Mesenchymal stem cell (in vitro differentiated cells and primary cell): ENCODE measurements around the gene STON2.

Experiments used
- DNase-seq: peaks from one replicate; pipeline ENCODE4 v3.0.0-alpha.2; 2013
- H2AFZ ChIP-seq: one replicate; pipeline ENCODE4 v1.6.1; 2013; ENCODE audit warnings: low read depth, mild to moderate bottlenecking, control low read depth, inconsistent platforms, low read length, moderate library complexity
- H2AK5ac ChIP-seq: 2 replicates; pipeline ENCODE4 v1.6.1; 2013; ENCODE audit warnings: low read length, moderate library complexity, mild to moderate bottlenecking, inconsistent platforms; ENCODE audit not compliant: severe bottlenecking
- H2BK120ac ChIP-seq: one replicate; pipeline ENCODE4 v1.6.1; 2013; ENCODE audit warnings: low read depth, mild to moderate bottlenecking, inconsistent platforms, low read length, moderate library complexity
- H2BK12ac ChIP-seq, 2 experiments: one replicate each; pipeline ENCODE4 v1.6.1; 2013; ENCODE audit warnings: inconsistent platforms in 2 of 2, low read length in 2 of 2, mild to moderate bottlenecking in 2 of 2, moderate library complexity in 2 of 2, control low read depth in 1 of 2
- H2BK15ac ChIP-seq: one replicate; pipeline ENCODE4 v1.6.1; 2013; ENCODE audit warnings: mild to moderate bottlenecking, low read depth, inconsistent platforms; ENCODE audit not compliant: poor library complexity, severe bottlenecking
- H2BK5ac ChIP-seq: 2 replicates; pipeline ENCODE4 v1.6.1; 2013; ENCODE audit warnings: low read depth, mild to moderate bottlenecking, low read length, control low read depth, inconsistent platforms; ENCODE audit not compliant: poor library complexity, severe bottlenecking
- H3K14ac ChIP-seq, 2 experiments: one replicate each; pipeline ENCODE4 v1.6.1; 2013; ENCODE audit warnings: inconsistent platforms in 2 of 2, low read length in 2 of 2, control low read depth in 1 of 2, mild to moderate bottlenecking in 1 of 2, moderate library complexity in 1 of 2
- H3K18ac ChIP-seq, 2 experiments: one replicate each; pipeline ENCODE4 v1.6.1; 2013; ENCODE audit warnings: inconsistent platforms in 2 of 2, low read length in 2 of 2, control low read depth in 1 of 2, low read depth in 1 of 2, mild to moderate bottlenecking in 1 of 2
- H3K23ac ChIP-seq, 2 experiments: one replicate each; pipeline ENCODE4 v1.6.1; 2013; ENCODE audit warnings: inconsistent platforms in 2 of 2, low read length in 2 of 2, mild to moderate bottlenecking in 2 of 2, moderate library complexity in 2 of 2, control low read depth in 1 of 2
- H3K27ac ChIP-seq: 2 replicates; pipeline ENCODE4 v1.5.1; 2013; ENCODE audit warnings: mild to moderate bottlenecking, moderate library complexity, low read length, control low read depth, inconsistent platforms; ENCODE audit not compliant: poor library complexity, severe bottlenecking
- H3K27me3 ChIP-seq, 2 experiments: 2 replicates each; pipeline versions ENCODE4 v1.6.1 to v1.7.0; 2013; ENCODE audit warnings: low read length in 2 of 2, mild to moderate bottlenecking in 2 of 2, moderate library complexity in 2 of 2, control low read depth in 1 of 2, inconsistent platforms in 1 of 2; ENCODE audit not compliant: control insufficient read depth in 1 of 2, insufficient read depth in 1 of 2
- H3K36me3 ChIP-seq, 2 experiments: 2 replicates each; pipeline versions ENCODE4 v1.6.1 to v1.7.0; 2013; ENCODE audit warnings: low read length in 2 of 2, control low read depth in 1 of 2, inconsistent platforms in 1 of 2, low read depth in 1 of 2, mild to moderate bottlenecking in 1 of 2; ENCODE audit not compliant: insufficient read depth in 2 of 2, control insufficient read depth in 1 of 2
- H3K4ac ChIP-seq, 2 experiments: one replicate each; pipeline ENCODE4 v1.6.1; 2013; ENCODE audit warnings: inconsistent platforms in 2 of 2, low read length in 2 of 2, mild to moderate bottlenecking in 2 of 2, moderate library complexity in 2 of 2, control low read depth in 1 of 2, low read depth in 1 of 2
- H3K4me1 ChIP-seq: 2 replicates; pipeline ENCODE4 v1.6.1; 2013; ENCODE audit warnings: low read depth, low read length, control low read depth; ENCODE audit not compliant: control insufficient read depth, insufficient read depth
- H3K4me2 ChIP-seq: 2 replicates; pipeline ENCODE4 v1.6.1; 2013; ENCODE audit warnings: low read length, mild to moderate bottlenecking, inconsistent platforms; ENCODE audit not compliant: poor library complexity, severe bottlenecking
- H3K4me3 ChIP-seq, 2 experiments: 2 replicates each; pipeline versions ENCODE4 v1.5.1 to v1.7.0; 2013; ENCODE audit warnings: low read length in 2 of 2, mild to moderate bottlenecking in 2 of 2, control low read depth in 1 of 2, low read depth in 1 of 2; ENCODE audit not compliant: insufficient read depth in 1 of 2
- H3K79me1 ChIP-seq: replicated peaks from 2 replicates; pipeline ENCODE4 v1.6.1; 2013; ENCODE audit warnings: mild to moderate bottlenecking, control low read depth, low read length, inconsistent platforms; ENCODE audit not compliant: poor library complexity, severe bottlenecking
- H3K9ac ChIP-seq: 2 replicates; pipeline ENCODE4 v1.7.0; 2013; ENCODE audit warnings: mild to moderate bottlenecking, low read length, moderate library complexity
- H3K9me3 ChIP-seq: 2 replicates; pipeline ENCODE4 v1.7.0; 2013; ENCODE audit warnings: mild to moderate bottlenecking, low read length; ENCODE audit not compliant: control insufficient read depth
- H4K8ac ChIP-seq: one replicate; pipeline ENCODE4 v1.6.1; 2013; ENCODE audit warnings: inconsistent platforms, mild to moderate bottlenecking, low read length, moderate library complexity
- H4K91ac ChIP-seq: one replicate; pipeline ENCODE4 v1.6.1; 2013; ENCODE audit warnings: mild to moderate bottlenecking, low read length, inconsistent platforms
- WGBS: methylation state at CpG from one replicate; pipeline ENCODE4 v1.1.7; 2013; ENCODE audit warnings: mixed read lengths; 5-methylcytosine and 5-hydroxymethylcytosine counted together

Gene STON2

DNA sequence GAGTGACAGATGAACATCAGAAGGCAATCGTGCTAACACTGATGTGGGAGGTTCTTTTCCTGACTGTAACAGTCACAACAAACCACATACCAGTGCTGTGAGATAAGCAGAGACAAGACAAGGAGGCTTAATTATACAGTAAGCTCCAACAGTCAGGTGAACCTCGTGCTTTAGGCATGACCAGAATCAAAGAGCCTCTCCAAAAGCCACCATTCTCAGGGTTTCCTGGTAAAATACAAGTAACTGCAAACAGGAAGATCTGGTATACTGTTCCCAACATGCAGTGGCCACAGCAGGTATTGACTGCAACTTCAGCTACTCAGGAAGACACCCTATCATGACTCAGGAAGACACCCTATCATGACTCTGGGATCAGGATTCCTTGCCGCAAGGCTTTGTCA, 132.1 kb downstream of the STON2 start:
- H4K91ac ChIP-seq = no peak overlapping the region
- H2BK120ac ChIP-seq = no peak overlapping the region
- H3K4ac ChIP-seq = no peak overlapping the region
- DNase-seq = peak; percentile 3
- no peaks in the 10 kb centered on the region for H3K79me1 ChIP-seq
- no peak overlapping the region for H2BK12ac ChIP-seq
- H4K8ac ChIP-seq = no peak overlapping the region
- H3K4me3 ChIP-seq = no peak overlapping the region
- H3K9ac ChIP-seq = no peak overlapping the region
- peaks cover 0 to 22% of the 10 kb centered on the region in 2 experiments for H3K36me3 ChIP-seq
- no peak overlapping the region for H2AK5ac ChIP-seq
- no peak overlapping the region for H2AFZ ChIP-seq
- H3K4me1 ChIP-seq = peaks cover 2% of the 10 kb centered on the region
- no peak overlapping the region for H3K27ac ChIP-seq
- no peak overlapping the region for H3K23ac ChIP-seq
- no peak overlapping the region for H3K4me2 ChIP-seq
- H2BK5ac ChIP-seq = no peak overlapping the region
- H2BK15ac ChIP-seq = no peak overlapping the region
- H3K18ac ChIP-seq = no peak overlapping the region
- peaks cover 0 to 5% of the 10 kb centered on the region in 2 experiments for H3K27me3 ChIP-seq
- H3K14ac ChIP-seq = no peak overlapping the region
- 31% methylated on average over 3 of the region's 3 CpGs for WGBS
- no peaks in the 10 kb centered on the region for H3K9me3 ChIP-seq

DNA sequence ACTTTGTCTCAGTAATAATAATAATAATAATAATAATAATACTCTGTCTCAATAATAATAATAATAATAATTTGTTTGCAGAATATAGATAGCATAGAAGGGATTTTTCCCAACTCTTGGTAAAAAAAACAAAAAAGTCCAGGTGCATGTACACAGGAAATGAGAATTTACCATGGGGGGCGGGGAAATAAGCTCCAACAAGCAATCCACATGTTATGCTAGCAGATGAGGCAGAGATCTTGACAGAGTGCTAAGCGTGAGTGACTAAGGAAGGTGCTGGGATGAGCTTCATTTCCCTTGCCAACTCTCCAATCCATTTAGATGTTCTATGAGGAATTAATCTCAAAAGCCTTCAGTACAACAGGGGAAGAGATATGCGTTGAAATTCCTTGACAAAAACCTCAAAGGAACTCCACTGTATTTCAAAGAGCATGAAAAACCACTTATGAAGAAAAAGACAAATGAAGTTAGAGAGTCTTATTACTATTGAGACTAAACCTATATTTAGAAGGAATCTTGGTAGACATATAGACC, 134.4 kb downstream of the STON2 start:
- Histone ChIP-seq H2BK15ac (no peak overlapping the region), H3K4ac (no peak overlapping the region), H3K4me3 (no peak overlapping the region), H2BK12ac (no peak overlapping the region), H3K9ac (no peak overlapping the region), H3K4me2 (no peak overlapping the region), H3K79me1 (no peaks in the 10 kb centered on the region), H3K27me3 (no peaks in the 10 kb centered on the region), H3K27ac (no peak overlapping the region), H4K8ac (no peak overlapping the region), H2AK5ac (no peak overlapping the region), H2AFZ (no peak overlapping the region), H3K9me3 (no peaks in the 10 kb centered on the region), H3K23ac (no peak overlapping the region), H3K14ac (no peak overlapping the region), H2BK5ac (no peak overlapping the region), H4K91ac (no peak overlapping the region), H3K4me1 (peaks cover 2% of the 10 kb centered on the region), H3K36me3 (peaks cover 0 to 25% of the 10 kb centered on the region in 2 experiments), H2BK120ac (no peak overlapping the region), H3K18ac (no peak overlapping the region)
- DNase-seq = no peak
- WGBS = 86% methylated on average over 2 of the region's 3 CpGs

DNA sequence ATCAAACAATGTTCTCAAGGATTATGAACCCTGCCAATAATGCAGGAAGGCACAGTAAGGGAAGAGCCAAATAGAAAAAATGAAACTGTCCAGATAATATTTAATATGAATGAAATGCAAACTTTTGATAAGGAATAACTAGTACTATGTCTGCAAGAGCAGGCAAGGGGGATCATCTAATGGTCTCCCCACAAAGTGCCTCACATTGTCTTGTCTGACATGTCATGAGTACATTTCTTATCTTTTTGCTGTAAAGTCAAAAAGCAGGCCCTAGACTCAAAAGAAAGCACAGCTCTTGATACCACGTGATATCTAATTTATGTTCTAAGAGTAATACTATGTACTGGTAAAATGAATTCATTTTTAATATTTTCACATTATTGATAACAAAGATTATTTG, 135.5 kb downstream of the STON2 start:
- no peak overlapping the region for H4K8ac ChIP-seq
- no peak overlapping the region for H3K27ac ChIP-seq
- H2AK5ac ChIP-seq = no peak overlapping the region
- H3K4me2 ChIP-seq = no peak overlapping the region
- no peak overlapping the region for H2AFZ ChIP-seq
- H3K27me3 ChIP-seq = no peaks in the 10 kb centered on the region
- no peak overlapping the region for H2BK5ac ChIP-seq
- no peak overlapping the region for H4K91ac ChIP-seq
- peaks cover 2% of the 10 kb centered on the region for H3K4me1 ChIP-seq
- no peak overlapping the region for H3K9ac ChIP-seq
- H3K23ac ChIP-seq = no peak overlapping the region
- H3K4me3 ChIP-seq = no peak overlapping the region
- H3K9me3 ChIP-seq = no peaks in the 10 kb centered on the region
- no peak overlapping the region for H2BK12ac ChIP-seq
- H2BK120ac ChIP-seq = no peak overlapping the region
- no peak for DNase-seq
- no CpG with 5 or more reads among the region's 1 CpG for WGBS
- no peak overlapping the region for H3K4ac ChIP-seq
- H3K36me3 ChIP-seq = peaks cover 0 to 20% of the 10 kb centered on the region in 2 experiments
- no peak overlapping the region for H3K18ac ChIP-seq
- H2BK15ac ChIP-seq = no peak overlapping the region
- H3K14ac ChIP-seq = no peak overlapping the region
- no peaks in the 10 kb centered on the region for H3K79me1 ChIP-seq

DNA sequence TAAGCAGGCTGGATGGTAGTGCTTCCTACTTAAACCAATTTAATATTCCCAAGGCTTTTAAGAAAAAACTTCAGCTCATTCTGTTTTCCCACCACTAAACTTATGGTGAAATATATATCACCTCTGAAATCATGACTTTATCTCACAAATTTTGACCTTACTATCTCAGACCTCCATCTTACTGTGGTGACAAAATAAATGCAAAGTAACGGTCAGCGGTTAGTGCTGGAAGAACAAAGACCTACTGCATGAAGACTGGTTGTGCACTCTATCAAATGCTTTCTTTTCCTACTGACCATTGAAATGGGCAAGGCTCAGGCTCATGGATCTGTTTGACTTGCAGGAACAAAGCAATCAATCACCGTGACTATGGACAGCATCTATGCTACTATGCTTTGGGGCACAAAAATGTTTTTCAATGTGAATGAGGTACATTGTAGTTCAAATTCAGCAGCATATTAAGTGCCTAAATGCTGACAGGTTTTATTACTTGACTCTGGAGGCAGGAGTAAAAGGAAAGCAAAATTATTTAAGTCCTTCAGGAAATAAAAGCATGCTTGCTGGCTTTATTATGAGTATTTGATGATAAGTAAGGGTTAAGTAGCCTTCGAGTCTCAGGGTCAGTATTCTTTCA, 136.2 kb downstream of the STON2 start:
- no peak overlapping the region for H4K91ac ChIP-seq
- H3K9me3 ChIP-seq = no peaks in the 10 kb centered on the region
- no peak overlapping the region for H2BK5ac ChIP-seq
- H3K14ac ChIP-seq = no peak overlapping the region
- WGBS = 85% methylated on average over 3 of the region's 4 CpGs
- no peak overlapping the region for H4K8ac ChIP-seq
- DNase-seq = no peak
- peaks cover 2% of the 10 kb centered on the region for H3K4me1 ChIP-seq
- no peak overlapping the region for H2BK120ac ChIP-seq
- no peaks in the 10 kb centered on the region for H3K79me1 ChIP-seq
- H3K27ac ChIP-seq = no peak overlapping the region
- H2BK15ac ChIP-seq = no peak overlapping the region
- H2BK12ac ChIP-seq = no peak overlapping the region
- H3K9ac ChIP-seq = no peak overlapping the region
- no peak overlapping the region for H3K4me2 ChIP-seq
- H3K27me3 ChIP-seq = no peaks in the 10 kb centered on the region
- no peak overlapping the region for H3K23ac ChIP-seq
- H3K4me3 ChIP-seq = no peak overlapping the region
- H3K18ac ChIP-seq = no peak overlapping the region
- no peak overlapping the region for H3K4ac ChIP-seq
- H2AK5ac ChIP-seq = no peak overlapping the region
- H3K36me3 ChIP-seq = peaks cover 0 to 23% of the 10 kb centered on the region in 2 experiments
- H2AFZ ChIP-seq = no peak overlapping the region
